HG02623 (cell line): ENCODE measurements around the gene IFRD2.
"Not testable (repeated sequence)": the region's sequence is repeated elsewhere in the genome, so short reads cannot be mapped to it uniquely, and the experiment has no call there.

ENCODE experiments used
- ATAC-seq: cut with Tn5 transposase; IDR thresholded peaks from one replicate; pipeline ENCODE4 v1.9.1; 2021; ENCODE audit warnings: moderate library complexity; ENCODE audit not compliant: unreplicated experiment

The IFRD2 gene

DNA sequence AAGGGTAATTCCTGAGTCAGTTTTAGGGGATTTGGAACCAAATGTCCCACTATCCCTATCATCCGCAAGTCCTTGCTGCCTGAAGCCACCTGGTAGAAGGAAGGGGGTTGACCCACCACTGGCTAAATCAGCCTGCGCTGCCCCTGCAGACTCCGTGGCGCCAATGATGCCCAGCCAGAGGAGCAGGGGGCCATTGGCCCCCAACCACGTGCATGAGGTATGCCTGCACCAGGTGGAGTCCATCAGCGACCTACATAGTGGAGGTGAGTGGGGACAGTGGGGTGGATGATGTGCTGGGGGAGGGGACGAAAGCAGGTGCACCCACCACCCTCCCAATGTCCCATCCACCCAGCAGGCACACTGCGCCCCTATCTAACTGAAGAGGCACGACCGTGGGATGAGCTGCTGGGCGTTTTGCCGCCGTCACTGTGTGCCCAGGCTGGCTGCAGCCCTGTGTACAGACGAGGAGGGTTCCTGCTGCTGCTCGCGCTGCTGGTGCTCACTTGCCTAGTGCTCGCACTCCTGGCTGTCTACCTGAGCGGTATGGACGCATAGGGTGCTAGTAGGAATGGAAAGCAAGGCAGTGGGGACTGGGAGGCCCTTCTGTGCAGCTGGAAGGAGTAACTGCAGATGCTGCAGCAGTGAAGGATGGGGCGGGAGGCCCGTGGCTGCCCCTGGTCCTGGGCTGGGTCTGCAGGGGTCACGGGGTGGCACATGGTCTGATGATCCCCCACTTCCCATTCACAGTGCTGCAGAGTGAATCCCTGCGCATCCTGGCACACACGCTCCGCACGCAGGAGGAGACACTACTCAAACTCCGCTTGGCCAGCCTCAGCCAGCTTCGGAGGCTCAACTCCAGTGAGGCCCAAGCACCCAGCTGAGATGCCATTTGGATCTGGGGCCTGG, 5.7 kb downstream of the IFRD2 start:
- no peak for ATAC-seq

DNA sequence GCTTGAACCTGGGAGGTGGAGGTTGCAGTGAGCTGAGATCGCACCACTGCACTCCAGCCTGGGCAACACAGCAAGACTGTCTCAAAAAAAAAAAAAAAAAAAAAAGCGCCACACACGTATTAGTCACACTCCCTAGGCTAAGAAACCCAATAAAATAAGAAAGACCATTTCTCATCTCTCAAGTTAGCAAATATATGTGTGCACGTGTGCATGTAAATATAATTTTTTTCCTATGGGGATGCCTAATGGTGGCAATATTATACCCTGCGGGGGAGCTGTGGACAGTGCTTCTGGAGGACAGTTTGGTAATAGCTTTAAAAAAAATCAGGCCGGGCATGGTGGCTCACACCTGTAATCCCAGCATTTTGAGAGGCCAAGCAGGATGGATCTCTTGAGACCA, 8.1 kb downstream of the IFRD2 start:
- not testable (repeated sequence) for ATAC-seq

DNA sequence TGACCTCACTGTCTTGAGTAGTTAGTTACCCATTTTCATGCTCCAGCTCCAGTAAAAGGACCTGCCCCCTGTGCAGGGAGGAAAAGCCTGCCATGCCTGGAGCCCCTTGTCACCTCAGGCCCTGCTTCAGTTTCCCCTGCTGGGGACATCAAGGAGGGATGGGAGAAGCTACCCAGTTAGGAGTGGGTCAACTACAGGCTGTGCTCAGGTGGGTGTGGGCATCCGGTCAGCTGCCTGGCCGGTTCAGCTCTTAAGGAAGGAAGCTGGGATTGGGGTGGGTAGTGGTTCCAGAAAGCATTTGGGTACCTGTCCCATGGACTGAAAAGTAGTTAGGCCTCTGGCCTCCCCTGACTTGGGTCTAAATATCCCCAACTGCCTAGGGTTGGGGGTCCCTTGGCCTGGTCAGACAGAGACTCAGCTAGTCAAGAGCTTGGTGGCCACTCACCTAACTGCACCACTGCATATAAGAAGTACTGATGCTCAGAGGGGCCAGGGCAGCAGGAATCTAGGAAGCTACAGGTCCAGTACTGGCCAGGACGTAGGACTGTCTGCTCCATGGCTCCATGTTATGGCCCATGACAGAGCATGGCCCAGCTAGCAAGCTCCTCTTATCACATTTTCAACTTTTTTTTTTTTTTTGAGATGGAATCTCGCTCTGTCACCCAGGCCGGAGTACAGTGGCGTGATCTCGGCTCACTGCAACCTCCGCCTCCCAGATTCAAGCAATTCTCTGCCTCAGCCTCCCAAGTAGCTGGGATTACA, 12.8 kb downstream of the IFRD2 start:
- no peak for ATAC-seq

DNA sequence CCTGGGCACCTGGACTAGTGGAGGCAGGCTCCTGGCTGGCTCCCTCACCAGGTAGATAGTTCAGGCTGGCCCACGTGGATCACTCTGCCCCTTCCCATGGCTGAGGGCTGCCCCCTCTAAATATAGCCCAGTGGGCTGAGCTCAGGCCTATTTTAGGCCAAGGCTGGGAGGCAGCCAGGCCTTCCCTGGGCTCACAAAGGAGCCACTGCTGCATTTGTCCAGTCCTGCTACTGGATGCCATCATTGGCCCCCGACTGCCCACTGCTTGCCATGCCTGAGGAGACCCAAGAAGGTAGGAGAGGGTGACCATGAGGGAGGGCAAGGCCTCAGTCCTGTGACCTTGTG, 13.4 kb downstream of the IFRD2 start, which contains the start of gene LSMEM2:
Gene LSMEM2, plus strand, starts transcription at position 208 of the 345 bp plus-strand sequence. Its CDS starts 27 bp downstream, at position 235.
- ATAC-seq: no peak

DNA sequence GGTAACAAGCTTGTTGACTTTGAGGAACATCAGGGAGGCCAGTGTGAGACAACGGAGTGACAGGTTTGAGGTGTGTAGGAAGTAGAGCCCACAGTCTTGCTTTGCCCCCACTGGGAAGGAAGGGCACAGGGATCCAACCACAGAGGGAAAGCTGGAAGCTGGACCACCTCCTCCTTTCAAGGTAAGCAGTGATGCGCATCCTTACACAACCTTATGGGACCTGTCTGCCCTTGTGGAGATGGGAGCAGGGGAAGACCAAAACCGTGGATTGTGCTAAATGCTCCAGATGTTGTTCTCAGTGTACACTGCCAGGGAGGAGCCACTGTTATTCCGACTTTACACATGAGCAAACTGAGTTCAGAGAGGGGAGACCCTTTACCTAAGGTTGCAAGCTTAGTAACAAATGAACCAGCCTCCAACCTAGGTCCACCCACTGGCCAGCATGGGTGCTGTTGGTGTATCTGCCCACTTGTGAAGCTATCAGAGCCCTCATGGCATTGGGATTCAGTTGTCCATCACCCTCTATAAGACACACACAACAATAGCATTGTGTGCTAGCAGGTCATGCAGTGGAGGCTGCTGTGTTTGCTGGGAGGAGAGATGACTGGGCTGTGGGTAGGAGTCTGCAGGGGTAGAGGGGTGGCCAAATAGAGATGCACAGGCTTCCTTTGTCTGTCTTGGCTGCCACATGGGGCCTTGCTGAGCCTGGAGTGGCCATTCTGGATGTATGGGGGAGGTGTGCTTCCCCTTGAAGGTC, 13.9 kb downstream of the IFRD2 start:
- ATAC-seq: no peak

DNA sequence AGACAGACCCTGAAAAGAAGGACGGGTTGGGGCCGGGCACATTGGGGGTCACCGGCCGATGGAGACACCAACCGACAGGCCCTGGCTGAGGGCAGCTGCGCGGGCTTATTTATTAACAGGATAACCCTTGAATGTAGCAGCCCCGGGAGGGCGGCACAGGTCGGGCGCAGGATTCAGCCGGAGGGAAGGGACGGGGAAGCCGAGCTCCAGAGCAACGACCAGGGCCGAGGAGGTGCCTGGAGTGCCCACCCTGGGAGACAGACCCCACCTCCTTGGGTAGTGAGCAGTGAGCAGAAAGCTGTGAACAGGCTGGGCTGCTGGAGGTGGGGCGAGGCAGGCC, 15.5 kb downstream of the IFRD2 start:
- ATAC-seq: no peak

DNA sequence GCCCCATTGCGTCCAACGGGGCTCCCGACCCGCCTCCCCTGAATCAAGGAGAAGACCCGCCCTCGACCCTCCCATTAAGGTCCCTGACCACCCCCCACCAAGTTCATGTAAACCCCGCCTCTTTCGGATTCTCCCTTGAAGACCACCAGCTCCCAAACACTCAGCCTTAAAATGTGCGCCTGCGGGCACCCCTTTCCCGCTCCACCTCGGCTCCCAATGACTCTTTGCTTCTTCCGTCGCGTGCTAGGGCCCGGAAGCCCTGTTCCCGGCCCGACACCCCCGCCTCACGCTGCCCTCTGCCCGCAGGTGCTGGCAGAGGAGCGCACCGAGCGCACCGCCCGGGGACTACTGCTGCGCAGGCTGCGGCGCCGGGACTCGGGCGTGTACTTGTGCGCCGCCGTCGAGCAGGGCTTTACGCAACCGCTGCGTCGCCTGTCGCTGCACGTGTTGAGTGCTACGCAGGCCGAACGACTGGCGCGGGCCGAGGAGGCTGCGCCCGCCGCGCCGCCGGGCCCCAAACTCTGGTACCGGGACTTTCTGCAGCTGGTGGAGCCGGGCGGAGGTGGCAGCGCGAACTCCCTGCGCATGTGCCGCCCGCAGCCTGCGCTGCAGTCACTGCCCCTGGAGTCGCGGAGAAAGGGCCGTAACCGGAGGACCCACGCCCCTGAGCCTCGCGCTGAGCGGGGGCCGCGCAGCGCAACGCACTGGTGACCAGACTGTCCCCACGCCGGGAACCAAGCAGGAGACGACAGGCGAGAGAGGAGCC, 16.1 kb downstream of the IFRD2 start:
- ATAC-seq: no peak

DNA sequence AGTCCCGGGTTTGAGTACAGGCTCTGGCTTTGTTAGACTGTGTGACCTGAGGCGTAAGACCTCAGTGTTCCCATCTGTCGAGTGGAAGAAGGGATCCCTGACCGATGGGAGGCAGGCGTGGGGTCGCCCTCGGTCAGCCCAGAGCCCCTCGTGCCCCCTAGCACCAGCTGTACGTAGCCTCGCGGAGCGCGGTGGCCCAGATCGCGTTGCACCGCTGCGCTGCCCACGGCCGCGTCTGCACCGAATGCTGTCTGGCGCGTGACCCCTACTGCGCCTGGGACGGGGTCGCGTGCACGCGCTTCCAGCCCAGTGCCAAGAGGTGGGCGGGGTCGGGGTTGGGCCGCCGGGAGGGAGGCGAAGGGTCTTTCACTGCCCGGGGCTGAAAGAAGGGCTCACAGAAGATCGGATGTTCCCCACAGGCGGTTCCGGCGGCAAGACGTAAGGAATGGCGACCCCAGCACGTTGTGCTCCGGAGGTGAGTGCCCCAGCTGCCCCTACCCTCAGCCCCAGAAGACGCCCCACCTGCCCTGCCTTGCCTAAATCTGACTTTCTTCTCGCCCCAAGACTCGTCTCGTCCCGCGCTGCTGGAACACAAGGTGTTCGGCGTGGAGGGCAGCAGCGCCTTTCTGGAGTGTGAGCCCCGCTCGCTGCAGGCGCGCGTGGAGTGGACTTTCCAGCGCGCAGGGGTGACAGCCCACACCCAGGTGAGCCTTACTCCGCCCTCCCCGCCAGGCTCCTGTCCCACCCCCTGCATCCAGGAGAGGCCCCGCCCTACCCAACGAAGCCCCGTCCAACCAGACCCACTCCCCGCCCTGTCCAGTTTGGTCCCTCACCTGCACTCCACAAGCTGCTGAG, 16.9 kb downstream of the IFRD2 start:
- ATAC-seq: no peak

DNA sequence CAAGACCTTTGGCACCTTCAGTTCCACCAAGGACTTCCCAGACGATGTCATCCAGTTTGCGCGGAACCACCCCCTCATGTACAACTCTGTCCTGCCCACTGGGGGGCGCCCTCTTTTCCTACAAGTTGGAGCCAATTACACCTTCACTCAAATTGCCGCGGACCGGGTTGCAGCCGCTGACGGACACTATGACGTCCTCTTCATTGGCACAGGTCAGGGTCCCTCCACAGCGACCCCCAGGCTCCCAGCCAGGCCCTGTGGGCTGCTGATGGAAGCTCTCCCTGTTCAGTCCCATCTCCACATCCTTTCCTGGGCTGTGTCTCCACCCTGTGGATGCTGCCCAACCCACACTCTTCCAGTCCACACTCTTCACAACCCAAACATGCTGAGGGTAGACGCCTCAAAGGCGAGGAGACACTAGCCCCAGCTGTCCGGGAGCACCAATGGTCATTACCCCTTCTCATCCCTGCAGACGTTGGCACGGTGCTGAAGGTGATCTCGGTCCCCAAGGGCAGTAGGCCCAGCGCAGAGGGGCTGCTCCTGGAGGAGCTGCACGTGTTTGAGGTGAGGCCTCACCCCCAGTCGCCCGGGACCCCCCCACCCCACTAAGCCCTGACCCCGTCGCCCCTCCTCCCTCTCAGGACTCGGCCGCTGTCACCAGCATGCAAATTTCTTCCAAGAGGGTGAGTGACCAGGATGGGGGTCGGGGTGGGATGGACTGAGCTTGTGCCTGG, 17.7 kb downstream of the IFRD2 start:
- no peak for ATAC-seq

DNA sequence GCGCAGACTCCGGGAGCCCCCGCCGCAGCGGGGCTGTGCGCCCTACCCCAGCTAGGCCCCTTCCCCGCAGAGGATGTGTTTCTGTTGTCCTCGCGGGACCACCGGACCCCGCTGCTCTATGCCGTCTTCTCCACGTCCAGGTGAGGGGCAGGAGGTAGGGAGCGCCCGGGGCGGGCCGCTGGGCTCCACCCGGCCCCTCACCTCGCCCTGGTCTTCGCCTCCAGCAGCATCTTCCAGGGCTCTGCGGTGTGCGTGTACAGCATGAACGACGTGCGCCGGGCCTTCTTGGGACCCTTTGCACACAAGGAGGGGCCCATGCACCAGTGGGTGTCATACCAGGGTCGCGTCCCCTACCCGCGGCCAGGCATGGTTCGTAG, 18.6 kb downstream of the IFRD2 start:
- no peak for ATAC-seq

DNA sequence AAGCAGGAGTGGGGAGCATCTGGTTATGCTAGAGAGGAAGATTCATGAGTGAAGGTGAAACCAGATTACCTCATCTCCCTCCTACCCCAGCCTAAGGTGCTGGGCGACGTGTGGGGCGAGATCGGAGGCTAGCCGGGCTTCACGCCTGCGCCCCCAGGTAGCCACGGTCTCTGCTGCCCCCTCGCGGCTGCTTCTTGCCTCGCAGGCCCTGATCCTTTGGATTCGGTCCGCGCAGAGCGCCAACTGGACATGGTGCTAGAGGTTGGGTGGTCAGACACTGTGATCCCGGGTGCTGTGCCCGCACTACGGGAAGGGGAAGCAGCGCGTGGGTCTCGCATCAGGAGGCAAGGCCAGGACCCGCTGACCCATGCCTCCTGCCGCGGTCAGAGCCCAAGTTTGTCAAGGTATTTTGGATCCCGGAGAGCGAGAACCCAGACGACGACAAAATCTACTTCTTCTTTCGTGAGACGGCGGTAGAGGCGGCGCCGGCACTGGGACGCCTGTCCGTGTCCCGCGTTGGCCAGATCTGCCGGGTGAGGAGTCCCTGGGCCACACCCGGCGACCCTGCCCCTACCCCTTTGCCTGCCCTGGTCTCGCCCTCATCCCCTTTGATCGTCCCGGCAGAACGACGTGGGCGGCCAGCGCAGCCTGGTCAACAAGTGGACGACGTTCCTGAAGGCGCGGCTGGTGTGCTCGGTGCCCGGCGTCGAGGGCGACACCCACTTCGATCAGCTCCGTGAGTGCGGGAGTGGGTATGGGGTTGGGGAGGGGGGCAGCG, 19.1 kb downstream of the IFRD2 start:
- peak; percentile 72 for ATAC-seq

DNA sequence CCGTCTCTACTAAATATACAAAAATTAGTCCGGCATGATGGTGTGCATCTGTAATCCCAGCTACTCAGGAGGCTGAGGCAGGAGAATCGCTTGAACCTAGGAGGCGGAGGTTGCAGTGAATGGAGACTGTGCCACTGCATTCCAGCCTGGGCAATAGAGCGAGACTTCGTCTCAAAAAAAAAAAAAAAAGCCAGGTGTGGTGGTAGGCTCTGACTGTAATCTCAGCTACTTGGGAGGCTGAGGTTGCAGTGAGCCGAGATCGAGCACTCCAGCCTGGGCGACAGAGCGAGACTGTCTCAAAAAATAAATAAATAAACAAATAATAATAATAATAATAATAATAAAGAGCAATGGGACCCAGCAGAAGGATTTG, 19.7 kb downstream of the IFRD2 start:
- ATAC-seq: not testable (repeated sequence)

DNA sequence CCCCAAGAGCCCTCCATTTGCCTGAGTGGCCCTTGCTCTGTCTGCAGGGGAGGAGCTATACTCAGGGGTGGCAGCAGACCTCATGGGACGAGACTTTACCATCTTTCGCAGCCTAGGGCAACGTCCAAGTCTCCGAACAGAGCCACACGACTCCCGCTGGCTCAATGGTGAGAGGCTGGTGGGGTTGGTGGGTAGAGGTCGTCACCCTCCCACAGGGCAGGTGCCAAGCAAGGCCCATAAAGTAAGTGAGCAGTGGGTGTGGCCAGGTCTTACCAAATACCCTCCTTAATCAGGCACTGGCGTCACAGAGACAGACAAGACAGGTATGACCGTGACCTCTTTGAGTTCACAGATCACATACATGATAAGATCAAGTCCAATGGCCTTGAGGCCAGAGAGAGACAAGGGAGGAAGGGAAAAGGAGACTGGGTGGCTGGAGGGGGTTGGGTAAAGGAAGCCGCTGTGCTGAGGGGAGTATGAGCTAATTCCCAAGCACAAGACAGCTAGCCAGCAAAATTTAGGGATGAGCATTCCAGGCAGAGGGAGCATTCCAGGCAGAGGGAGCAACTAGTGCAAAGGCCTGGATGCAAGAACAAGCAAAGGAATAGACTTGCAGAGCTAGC, 20.8 kb downstream of the IFRD2 start:
- ATAC-seq: no peak

DNA sequence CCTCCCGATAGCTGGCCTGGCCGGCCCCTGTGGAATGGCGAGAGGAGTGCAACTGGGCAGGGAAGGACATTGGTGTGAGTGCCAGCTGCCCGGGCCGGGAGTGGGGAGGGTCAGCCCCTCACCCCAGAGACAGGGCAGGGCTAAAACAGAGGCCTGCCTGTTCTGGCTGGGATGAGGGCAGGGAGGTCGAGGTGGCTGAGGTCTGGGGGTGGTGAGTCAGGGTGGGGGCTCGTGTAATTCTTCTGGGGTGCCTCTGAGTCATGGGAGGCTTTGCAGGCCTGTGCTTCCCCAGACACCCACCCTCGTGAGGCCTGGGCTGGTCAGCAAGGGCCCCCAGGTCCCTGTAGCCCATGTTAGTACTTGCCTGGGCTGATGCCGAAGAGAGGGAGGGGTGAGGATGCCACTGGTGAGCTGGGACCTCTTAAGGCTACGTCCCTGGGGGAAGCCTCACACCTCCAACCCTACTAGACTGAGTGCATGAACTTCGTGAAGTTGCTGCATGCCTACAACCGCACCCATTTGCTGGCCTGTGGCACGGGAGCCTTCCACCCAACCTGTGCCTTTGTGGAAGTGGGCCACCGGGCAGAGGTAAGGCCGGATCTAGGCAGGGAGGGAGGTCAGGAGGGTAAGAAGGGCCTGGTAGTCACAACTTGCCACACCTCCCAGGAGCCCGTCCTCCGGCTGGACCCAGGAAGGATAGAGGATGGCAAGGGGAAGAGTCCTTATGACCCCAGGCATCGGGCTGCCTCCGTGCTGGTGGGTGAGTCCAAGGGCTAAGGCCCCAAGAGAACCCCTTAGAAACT, 21.6 kb downstream of the IFRD2 start:
- ATAC-seq: no peak

DNA sequence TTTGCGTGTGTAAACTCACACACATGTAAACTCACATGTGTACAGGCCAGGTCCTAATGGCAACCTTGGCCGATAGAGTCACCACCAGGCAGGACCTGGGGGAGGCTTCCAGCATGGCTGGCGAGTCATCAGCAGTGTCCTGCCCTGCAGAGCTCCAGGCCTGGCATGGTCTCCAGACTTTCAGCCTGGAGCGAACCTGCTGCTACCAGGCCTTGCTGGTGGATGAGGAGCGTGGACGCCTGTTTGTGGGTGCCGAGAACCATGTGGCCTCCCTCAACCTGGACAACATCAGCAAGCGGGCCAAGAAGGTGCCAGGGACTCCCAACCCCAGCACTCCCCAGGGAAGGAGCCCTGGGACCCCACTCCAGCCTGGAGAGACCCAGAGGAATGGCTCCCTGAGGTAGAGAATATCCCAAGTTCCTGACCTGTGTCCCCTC, 22.2 kb downstream of the IFRD2 start:
- ATAC-seq: no peak

DNA sequence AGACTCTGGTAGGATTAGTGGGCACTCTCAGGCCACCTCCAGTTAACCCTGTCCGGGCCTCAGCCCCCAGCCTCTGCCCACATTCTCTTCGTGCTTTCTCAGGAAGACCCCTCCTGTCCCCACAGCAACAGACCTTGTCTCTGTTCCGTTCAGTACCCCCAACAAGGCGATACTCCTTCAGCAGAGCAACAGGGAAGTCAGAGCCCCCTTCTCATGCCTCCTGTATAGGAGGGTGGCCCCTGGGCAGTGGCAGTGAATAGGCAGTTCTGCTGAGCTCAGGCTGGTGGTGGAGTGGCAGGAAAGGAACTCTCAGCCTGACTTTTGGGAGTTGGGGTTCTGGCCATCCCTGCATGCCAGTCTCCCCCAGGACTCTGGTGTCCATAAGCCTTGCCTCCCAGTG, 22.8 kb downstream of the IFRD2 start:
- ATAC-seq: no peak
